NCI-H1694 (cell line): ENCODE measurements around the gene CEACAM19.
"Not testable (repeated sequence)": the region's sequence is repeated elsewhere in the genome, so short reads cannot be mapped to it uniquely, and the experiment has no call there.

Source experiments
- DNase-seq: peaks from one replicate; lab custom pipeline; 2025; lab: John Stamatoyannopoulos, UW

CEACAM19 gene

DNA sequence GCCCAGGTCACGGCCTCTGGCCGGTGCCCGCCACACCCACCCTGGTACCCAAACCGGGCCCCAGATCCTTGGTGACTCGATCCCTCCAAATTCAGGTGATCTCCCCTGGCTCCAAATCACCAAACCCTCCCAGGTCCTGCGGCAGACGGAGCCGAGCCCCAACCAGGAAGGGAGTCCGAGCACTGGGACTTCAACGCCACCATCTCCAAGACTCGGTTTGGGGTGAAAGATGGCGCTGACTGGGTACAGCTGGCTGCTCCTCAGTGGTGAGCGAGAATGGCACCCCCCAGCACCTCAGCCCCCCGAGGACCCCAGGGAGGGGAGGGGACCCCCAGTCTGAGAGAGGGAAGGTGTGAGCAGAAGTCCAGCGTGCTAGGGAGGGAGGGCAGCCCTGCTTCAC lies 29.9 kb downstream of the CEACAM19 start:
- no peak for DNase-seq

DNA sequence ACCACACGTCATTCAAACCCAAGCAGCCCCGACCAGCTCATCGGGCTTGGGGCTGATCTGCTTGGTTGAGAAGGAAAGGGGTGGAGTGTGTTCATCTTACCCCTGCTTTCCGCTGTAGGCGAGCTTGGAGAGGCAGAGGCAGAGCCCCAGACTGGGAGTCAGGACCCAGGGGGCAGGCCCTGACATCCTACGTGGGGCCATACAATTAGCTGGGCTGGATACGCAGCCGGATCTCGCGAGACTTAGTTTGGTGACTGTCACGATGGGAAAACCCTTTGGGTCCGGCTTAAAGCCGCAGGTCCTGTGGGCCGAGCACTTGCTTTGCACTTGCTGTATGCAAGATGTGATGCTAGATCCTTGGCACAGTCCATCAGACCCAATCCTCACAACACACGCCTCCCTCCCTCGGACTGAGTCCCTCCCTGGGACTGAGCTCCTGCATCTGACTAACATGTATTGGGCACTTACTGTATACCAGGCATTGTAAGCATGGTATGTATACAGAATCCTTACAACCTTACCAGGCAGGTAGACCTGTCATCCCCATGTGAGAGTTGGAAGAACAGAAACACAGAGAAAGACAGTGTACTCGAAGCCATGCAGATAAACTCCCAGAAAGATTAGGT lies 31.4 kb downstream of the CEACAM19 start:
- DNase-seq: no peak

DNA sequence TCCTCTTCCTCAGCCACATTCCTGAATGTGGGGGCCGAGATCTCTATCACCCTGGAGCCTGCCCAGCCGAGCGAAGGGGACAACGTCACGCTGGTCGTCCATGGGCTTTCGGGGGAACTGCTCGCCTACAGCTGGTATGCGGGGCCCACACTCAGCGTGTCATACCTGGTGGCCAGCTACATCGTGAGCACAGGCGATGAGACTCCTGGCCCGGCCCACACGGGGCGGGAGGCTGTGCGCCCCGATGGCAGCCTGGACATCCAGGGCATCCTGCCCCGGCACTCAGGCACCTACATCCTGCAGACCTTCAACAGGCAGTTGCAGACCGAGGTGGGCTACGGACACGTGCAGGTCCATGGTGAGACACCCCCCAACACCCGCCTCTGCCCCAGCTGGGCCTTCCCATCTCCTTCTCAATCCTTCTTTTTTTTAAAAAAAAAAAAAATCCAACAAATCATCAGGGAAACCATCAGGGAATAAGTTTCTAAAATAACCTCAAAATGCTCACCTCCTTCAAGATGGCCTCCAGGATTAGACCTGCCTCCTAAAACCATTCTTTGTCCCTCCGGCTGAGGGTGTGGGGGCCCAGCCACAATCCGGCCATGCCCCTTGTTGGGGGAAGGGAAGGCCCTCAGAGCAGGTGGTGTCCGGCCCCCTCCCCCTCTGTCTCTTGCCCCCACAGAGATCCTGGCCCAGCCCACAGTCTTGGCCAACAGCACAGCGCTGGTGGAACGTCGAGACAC lies 32.2 kb downstream of the CEACAM19 start:
- no peak for DNase-seq

DNA sequence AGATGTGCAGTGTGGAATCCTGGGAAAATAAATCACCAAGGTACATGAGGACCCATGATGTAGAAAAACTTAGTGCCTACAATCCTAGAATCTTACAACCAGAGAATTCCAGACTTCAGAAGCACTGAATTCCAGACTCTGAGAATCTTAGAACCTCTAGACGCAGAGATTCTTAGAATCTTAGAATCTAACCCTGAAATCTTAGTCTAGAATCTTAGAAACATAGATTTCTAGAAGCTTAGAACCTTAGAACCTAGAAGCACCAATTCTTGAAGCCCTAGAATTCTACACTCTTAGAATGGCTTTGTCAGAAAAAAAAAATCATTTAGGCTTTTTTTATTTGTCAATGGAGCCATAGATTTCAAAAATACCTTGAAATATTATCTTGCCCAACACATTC lies 33.7 kb downstream of the CEACAM19 start:
- DNase-seq: no peak

DNA sequence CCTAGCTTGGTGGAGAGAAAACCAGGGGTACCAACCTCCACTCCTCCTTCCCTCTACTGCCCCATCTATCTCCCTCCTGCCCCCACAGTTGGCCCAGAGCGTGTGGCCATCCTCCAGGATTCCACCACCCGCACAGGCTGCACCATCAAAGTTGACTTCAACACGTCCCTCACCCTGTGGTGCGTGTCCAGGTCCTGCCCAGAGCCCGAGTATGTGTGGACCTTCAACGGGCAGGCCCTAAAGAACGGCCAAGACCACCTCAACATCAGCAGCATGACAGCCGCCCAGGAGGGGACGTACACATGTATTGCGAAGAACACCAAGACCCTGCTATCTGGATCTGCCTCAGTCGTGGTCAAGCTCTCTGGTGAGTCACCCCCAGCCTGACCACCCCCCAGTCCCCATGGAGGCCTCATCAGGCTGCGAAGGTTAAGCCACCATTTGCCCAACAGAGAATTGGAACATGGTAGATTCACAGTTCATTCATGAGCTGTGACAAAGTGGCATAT lies 34.3 kb downstream of the CEACAM19 start:
- no peak for DNase-seq

DNA sequence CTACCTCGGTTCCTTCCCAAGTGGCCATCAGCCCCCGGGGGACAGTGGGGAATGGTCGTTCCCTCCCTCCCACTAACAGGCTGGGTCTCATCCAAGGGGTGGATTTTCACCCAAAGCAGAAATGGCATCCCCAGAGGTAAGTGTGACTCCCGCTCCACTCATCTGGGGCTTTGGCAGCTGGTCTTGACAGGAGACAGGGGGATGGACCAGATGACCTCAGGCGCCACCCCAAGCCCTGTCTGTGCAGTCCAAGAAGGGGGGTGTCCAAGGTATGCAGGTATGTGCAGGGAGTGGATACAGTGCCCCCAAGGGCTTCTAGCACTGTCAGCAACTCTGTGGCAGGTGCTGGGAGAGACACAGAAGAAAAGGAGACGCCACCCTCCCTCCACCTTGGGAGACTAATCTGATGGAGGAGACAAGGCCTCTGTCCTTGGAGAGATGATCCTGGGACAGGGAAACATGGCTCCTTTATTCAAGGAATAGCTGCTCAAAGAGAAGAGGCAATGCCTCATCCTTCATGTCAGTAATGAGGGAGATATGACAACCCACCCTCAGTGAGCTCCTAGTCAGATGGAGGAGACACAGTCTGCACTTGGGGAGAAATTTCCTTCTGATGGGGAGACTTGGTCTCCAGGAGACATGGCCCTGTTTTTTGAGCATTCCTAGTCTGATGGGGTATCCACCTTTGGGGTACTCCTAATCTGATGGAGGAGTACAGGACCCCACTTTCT lies 35.4 kb downstream of the CEACAM19 start:
- DNase-seq: no peak

DNA sequence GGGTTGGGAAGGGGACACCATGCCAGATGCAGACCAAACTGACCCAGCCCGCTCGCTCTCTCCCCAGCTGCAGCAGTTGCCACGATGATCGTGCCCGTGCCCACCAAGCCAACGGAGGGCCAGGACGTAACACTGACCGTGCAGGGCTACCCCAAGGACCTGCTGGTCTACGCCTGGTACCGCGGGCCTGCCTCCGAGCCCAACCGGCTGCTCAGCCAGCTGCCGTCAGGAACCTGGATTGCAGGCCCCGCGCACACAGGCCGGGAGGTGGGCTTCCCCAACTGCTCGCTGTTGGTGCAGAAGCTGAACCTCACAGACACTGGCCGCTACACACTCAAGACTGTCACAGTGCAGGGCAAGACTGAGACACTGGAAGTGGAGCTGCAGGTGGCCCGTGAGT lies 36.5 kb downstream of the CEACAM19 start:
- DNase-seq: no peak

DNA sequence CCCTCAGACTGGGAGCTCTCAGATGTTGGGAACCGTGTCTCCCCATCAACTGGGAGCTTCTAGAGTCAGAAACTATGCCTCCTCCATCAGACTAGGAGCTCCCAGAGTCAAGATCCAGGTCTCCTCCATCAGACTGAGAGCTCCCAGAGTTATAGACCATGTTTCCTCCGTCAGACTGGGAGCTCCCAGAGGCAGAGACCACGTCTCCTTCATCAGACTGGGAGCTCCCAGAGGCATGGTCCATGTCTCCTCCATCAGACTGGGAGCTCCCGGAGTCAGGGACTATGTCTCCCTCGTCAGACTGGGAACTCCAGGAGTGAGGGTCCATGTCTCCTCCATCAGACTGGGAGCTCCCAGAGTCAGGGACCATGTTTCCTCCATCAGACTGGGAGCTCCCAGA lies 37.7 kb downstream of the CEACAM19 start:
- no peak for DNase-seq

DNA sequence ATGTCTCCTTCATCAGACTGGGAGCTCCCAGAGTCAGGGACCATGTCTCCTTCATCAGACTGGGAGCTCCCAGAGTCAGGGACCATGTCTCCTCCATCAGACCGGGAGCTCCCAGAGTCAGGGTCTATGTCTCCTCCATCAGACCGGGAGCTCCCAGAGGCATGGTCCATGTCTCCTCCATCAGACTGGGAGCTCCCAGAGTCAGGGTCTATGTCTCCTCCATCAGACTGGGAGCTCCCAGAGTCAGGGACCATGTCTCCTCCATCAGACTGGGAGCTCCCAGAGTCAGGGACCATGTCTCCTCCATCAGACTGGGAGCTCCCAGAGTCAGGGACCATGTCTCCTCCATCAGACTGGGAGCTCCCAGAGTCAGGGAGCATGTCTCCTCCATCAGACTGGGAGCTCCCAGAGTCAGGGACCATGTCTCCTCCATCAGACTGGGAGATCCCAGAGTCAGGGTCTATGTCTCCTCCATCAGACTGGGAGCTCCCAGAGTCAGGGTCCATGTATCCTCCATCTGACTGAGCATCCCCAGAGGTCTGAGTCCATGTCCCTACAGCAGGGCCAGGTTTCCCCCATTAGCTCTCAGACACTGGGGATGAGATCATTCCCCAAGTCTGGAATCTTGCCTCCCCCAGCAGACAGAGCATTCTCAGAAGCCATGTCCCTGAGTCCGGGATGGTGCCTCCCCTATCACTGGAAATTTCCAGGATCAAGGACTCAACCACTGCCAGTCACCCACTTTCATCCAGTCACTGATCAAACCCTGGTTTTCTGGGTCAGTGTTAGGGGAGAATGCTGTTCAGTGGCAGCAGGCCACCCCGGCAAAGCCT lies 38.4 kb downstream of the CEACAM19 start:
- not testable (repeated sequence) for DNase-seq

DNA sequence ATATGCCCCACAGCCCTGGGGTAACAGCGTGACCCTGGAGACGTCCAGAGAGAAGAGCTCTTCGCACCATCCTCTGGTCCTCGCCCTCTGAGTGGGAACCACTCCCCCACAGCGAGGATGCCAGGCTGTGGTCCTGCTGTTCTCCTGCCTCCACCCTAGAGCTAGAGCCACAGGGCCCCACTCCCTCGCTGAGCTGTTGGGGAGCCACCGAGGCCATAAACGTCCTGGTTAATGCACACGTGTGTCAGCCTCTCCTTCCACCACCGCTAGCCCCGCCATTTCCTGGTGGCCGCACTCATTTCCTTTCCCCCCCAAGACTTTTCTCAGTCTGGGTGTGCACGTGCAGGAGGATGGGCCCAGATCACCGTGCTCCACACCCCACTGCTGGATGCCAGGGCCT lies 39.2 kb downstream of the CEACAM19 start:
- DNase-seq: no peak

DNA sequence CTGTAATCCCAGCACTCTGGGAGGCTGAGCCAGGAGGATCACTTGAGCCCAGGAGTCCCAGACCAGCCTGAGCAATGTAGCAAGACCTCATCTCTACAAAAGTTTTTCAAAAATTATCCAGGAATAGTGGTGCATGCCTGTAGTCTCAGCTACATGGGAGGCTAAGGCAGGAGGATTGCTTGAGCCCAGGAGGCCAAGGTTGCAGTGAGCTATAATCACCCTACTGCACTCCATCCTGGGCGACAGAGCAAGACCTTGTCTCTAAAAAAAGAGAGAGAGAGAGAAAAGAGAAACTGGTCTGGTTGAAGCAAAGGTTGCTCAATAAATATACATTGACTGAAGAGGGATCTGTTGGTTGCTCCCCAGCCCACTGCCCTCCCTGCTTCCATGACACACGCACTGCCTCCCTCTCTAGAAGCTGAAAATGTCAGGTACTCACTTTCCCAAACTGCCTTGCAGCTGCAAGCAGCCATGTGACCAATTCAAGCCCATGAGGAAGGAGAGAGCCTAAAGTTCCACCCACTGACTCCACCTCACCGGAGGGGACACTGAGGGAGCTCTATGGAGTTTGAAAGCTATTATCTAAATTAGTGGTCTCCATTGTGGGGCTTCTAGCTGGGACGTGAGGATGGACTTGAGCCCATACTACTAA lies 41.7 kb downstream of the CEACAM19 start:
- no peak for DNase-seq

DNA sequence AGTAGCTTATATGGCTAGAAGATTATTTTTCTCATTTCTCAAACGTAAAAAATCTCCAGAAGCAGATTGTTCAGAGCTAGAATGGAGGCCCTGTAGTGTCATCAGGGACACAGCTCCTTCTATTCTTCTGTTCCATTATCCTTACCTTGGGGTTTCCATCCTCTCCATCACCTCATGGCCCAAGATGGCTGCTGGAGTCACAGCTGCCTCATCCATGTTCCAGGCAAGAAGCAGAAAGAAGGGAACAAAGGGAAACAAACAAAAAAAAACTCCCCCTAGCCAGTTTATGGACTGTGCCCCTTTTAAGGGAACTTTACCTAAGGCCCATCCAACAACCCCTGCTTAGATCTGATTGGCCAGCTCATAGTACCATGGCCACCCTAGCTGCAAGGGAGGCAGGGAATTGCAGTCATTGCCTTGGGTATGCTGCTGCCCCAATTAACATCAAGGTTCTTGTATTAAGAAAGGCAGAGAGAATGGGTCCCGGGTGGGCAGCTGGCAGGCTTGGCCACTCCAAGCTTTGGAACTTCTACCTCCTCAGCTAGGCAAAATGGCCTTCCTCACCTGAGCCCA lies 43.4 kb downstream of the CEACAM19 start:
- no peak for DNase-seq

DNA sequence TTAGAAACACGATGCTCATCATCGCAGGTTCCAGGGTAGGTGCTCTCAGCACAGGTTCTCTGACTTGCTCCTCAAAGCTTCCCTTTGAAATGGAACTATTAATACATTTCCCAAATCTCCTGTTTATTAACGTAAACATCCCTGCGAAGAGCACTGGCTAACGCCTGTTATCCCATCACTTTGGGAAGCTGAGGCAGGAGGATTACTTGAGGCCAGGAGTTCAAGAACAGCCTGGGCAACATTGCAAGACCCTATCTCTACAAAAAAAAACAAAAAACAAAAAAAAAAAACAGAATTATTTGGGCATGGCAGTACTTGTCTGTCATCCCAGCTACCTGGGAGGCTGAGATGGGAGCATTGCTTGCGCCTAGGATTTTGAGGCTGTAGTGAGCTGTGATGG lies 46.3 kb downstream of the CEACAM19 start:
- DNase-seq: no peak

DNA sequence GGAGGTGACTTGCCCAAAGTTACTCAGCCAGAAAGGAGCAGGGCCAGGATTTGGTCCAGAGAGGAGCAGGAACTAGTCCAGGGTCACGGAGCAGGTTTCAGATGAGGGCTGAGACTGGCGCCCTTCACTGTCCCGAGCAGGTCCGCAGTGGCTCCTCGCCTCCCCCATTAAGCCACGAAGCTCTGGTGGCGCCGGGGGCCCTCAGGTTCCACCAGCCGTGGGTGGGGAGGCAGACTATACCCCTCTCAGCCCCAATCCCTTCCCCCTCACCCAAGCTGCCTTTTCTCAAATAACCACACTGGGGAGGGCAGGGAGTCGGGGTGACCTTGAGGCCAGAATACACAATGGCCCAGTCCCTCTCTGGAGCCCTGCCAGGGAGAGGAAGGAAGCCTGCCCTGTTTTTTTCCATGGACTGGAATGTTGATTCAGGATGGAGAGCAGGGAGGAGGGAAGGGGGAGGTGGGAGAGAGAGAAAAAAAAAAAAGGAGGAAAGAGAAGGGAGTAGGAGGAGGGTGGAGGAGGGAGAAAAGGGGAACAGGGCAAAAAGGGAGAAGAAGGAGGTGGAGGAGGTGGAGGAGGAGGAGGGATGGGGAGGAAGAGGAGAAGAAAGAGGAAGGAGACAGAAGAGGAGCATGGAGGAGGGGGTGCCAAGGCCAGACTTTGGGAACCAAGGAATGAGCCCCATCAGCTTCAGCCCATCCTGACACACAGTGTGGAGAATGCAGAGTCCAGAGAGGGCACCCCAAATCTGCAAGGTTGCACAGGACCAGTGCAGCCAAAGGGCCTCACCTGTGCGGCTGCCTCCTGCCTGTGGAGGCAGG lies 47.4 kb downstream of the CEACAM19 start:
- no peak for DNase-seq

DNA sequence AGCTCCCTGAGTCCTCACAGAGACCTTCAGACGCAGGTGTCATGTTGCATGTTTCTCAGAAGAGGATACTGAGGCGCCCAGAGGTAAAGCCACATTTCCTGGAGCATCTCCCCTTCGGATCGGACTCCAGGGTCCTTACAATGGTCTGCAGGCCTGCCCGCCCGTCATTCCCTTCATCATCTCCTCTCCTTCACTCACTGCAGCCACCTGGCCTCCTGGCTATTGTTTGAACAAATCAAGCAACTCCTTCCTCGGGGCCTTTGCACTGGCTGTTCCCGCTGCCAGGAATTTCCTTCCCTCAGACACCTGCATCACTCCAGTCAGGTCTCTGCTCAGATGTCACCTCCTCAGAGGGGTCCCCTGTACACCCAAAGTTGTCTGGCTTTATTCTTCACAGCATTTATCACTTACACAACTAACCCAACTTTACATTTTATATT lies 48.0 kb downstream of the CEACAM19 start:
- no peak for DNase-seq

DNA sequence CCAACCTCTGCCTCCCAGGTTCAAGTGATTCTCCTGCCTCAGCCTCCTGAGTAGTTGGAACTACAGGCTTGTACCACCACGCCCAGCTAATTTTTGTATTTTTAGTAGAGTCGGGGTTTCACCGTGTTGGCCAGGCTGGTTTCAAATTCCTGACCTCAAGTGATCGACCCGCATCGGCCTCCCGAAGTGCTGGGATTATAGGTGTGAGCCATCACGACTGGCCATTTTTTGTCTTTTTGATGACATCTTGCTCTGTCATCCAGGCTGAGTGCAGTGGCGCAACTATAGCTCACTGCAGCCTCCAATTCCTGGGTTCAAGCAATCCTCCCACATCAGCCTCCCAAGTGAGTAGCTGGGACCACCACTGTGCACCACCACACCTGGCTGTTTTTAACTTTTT lies 49.1 kb downstream of the CEACAM19 start:
- not testable (repeated sequence) for DNase-seq

DNA sequence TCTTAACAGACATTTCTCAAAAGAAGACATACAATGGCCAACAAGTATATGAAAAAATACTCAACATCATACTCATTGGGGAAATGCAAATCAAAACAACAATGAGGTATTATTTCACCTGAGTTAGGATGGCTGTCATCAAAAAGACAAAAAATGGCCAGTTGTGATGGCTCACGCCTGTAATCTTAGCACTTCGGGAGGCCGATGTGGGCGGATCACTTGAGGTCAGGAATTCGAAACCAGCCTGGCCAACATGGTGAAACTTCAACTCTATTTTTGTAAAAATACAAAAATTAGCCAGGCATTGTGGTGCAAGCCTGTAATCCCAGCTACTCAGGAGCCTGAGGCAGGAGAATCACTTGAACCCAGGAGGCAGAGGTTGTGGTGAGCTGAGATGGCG lies 49.7 kb downstream of the CEACAM19 start:
- DNase-seq: no peak

DNA sequence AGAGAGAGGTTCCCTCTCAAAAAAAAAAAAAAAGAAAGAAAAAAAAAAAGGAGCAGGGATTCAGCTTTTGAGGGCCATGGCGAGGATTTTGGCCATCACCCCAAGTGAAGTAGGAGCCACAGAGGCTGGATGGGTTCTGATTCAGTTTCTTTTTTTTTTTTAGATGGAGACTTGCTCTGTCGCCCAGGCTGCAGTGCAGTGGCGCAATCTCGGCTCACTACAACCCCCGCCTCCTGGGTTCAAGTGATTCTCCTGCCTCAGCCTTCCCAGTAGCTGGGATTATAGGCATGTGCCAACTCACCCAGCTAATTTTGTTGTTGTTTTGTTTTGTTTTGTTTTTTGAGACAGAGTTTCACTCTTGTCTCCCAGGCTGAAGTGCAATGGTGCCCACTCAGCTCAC lies 50.1 kb downstream of the CEACAM19 start:
- DNase-seq: not testable (repeated sequence)

DNA sequence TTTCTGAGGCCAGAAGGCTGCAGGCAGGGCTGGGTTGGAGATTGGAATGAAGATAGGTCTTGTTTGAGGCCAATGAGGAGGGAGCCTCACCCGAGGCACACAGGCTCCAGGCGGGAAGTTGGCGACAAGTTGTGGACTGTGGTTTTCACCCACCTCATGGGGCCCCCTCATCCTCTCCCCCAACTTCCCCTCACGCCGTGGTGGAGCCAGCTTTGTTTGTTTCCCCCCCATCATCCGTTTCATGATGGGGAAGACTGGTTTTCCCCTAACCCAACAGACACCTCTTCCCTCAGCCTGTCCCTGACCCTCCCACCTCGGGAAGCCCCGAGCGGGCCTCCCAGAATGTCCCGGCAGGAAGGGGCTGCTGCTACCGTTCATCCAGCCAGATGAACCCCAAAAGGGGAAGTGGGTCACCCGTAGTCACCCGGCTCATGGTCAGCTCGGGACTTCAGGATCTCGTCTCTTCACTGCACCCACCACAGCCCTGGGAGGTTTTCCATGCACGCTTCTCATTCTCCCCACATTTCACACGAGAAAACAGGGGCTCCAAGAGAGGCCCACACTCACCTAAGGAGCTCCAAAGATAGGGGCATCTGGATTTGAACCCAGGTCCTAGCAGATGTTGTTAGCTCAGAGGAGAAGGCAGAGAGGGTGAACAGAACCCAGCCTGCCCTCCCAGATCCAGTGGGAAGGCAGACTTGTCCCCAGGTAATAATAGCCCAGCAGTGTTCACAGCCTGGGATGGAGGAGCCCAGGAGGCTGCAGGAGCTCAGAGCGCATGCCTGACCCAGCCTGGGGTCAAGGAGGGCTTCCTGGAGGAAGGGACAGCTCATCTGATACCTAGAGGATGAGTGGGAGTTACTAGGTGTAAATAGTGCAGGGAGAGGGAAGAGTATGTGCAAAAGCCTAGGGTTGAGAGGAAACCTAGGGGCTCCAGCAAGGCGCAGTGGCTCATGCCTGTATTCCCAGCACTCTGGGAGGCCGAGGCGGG lies 51.1 kb downstream of the CEACAM19 start:
- DNase-seq: no peak
